ENCODE measurements around the gene EFNA2.

DNA sequence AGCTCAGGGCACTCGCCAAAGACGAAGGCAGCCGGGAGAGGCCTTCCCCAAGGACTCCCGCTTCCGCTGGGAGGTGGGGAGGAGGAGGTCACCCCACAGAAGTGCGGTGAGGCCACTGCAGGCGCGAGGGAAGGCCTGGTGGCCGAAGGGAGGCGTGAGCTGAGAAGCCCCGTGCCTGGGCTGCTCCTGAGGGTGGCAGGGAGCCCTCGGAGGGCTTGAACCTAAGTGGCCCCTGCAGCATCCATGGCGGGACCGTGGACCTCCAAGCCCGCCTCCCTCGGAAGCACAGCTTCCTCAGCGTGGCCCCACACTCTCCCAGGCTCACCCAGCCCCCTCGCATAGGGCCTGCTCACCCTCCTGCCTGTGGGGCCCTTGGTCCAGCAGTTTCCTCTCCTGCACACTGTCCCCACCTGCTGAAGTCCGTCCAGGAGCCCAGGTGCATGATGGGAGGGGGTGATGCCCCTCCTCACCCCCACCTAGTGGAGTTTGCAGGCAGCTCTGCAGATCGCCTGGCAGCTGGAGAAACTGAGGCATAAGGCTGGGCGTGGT, 25.9 kb downstream of the EFNA2 start:
- TF ChIP-seq, protein P1, sequence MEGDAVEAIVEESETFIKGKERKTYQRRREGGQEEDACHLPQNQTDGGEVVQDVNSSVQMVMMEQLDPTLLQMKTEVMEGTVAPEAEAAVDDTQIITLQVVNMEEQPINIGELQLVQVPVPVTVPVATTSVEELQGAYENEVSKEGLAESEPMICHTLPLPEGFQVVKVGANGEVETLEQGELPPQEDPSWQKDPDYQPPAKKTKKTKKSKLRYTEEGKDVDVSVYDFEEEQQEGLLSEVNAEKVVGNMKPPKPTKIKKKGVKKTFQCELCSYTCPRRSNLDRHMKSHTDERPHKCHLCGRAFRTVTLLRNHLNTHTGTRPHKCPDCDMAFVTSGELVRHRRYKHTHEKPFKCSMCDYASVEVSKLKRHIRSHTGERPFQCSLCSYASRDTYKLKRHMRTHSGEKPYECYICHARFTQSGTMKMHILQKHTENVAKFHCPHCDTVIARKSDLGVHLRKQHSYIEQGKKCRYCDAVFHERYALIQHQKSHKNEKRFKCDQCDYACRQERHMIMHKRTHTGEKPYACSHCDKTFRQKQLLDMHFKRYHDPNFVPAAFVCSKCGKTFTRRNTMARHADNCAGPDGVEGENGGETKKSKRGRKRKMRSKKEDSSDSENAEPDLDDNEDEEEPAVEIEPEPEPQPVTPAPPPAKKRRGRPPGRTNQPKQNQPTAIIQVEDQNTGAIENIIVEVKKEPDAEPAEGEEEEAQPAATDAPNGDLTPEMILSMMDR (conservative IDR thresholded peaks at IDR 0.05; ENCODE audit: low read length), result no peak
- TF ChIP-seq EZH2phosphoT487 (IDR thresholded peaks at IDR 0.05; ENCODE audit: borderline replicate concordance), result no peak
